Spleen (tissue), 11 donors: ENCODE measurements around the gene TTC7B. TPM values are rescaled to one million over a fixed set of nuclear protein-coding genes. Genes with fewer than 3 reads are reported as not detected.

ENCODE experiments used
- DNase-seq: peaks from one replicate; pipeline ENCODE4 v3.0.0-alpha.2; 2020
- H3K27ac ChIP-seq, 8 donors: fragments of 200-600 bp; sonication (generic) in 7 of 8; 1 replicate in 4 of 8; 2 replicates in 4 of 8; pipeline versions ENCODE4 v1.5.0 to v1.8.0; 2016 to 2021; ENCODE audit warnings: inconsistent platforms in 4 of 8, mild to moderate bottlenecking in 4 of 8, moderate library complexity in 1 of 8
- H3K27me3 ChIP-seq, 7 donors: fragments of 200-600 bp; sonication (generic) in 6 of 7; replicated peaks in 1 of 7; 1 replicate in 4 of 7; 2 replicates in 3 of 7; pipeline versions ENCODE4 v1.5.0 to v1.8.0; 2016 to 2021; ENCODE audit warnings: inconsistent platforms in 3 of 7, mild to moderate bottlenecking in 1 of 7
- H3K36me3 ChIP-seq, 6 donors: fragments of 200-600 bp; sonication (generic) in 5 of 6; 1 replicate in 4 of 6; 2 replicates in 2 of 6; pipeline versions ENCODE4 v1.5.0 to v1.8.0; 2016 to 2021; ENCODE audit warnings: inconsistent platforms in 2 of 6
- H3K4me1 ChIP-seq, 6 donors: fragments of 200-600 bp; sonication (generic) in 5 of 6; 1 replicate in 3 of 6; 2 replicates in 3 of 6; pipeline versions ENCODE4 v1.5.0 to v1.8.0; 2016 to 2021; ENCODE audit warnings: inconsistent platforms in 3 of 6
- H3K4me3 ChIP-seq, 8 donors: fragments of 200-600 bp; sonication (generic) in 7 of 8; 1 replicate in 4 of 8; 2 replicates in 4 of 8; pipeline versions ENCODE4 v1.5.0 to v1.8.0; 2016 to 2021; ENCODE audit warnings: inconsistent platforms in 4 of 8, mild to moderate bottlenecking in 4 of 8, moderate library complexity in 2 of 8
- H3K9me3 ChIP-seq, 8 donors: fragments of 200-600 bp; sonication (generic) in 7 of 8; 1 replicate in 4 of 8; 2 replicates in 4 of 8; pipeline versions ENCODE4 v1.5.0 to v1.8.0; 2016 to 2021; ENCODE audit warnings: inconsistent platforms in 4 of 8
- POLR2A ChIP-seq, 3 donors: fragments of 450-650 bp; IDR thresholded peaks; one replicate each; pipeline ENCODE4 v1.5.1; 2017; ENCODE audit warnings: antibody characterized with exemption in 3 of 3, mild to moderate bottlenecking in 1 of 3
- POLR2AphosphoS5 ChIP-seq, 3 donors: sonication (generic); formaldehyde crosslinking; IDR thresholded peaks; one replicate each; pipeline ENCODE4 v1.5.1; 2017; ENCODE audit warnings: antibody characterized with exemption in 3 of 3
- WGBS, 5 donors: extraction: QIAGEN DNeasy Blood & Tissue Kit in 3 of 5; methylation state at CpG; one replicate each; pipeline versions ENCODE4 v1.1.5 to v1.1.7; 2013 to 2018; 5-methylcytosine and 5-hydroxymethylcytosine counted together
- intact Hi-C: fragments of 100-400 bp; cut with DNase I; formaldehyde crosslinking; loops from one replicate; pipeline ENCODE4 v1.15.0; 2023; ENCODE audit warnings: low total_unique reads
- polyA plus RNA-seq, 3 donors: library from polyadenylated mRNA; stranded (reverse); fragments of 200-250 nt; gene quantifications; one replicate each; pipeline ENCODE4 v1.2.1, GENCODE V29; 2013
- total RNA-seq, 7 donors: library from RNA; depleted of rRNA in 3 of 7; stranded (reverse); fragments of >200 nt in 3 of 7; fragmentation: NEBNext Ultra II Directional in 4 of 7; extraction: Animal tissue kit (Norgen Biotek cat#: 25700) in 4 of 7; gene quantifications; one replicate each; pipeline versions ENCODE4 v1.1.0 to v1.2.1, GENCODE V29; 2016 to 2021
- TF ChIP-seq, protein P1 (sequence below), 11 experiments: fragments of 200-600 bp in 7 of 11; fragments of 450-650 bp in 4 of 11; sonication (generic) in 4 of 11; IDR thresholded peaks in 8 of 11; conservative IDR thresholded peaks in 3 of 11; 1 replicate in 7 of 11; 2 replicates in 4 of 11; pipeline versions ENCODE4 v1.4.0 to v1.8.0; 2016 to 2021; ENCODE audit warnings: antibody characterized with exemption in 11 of 11, inconsistent platforms in 4 of 11, mild to moderate bottlenecking in 1 of 11
- donor health status: healthy with polysubstance abuse.
- donor health status: DM: no; HTN: no; CAD: no; lungs with moderate emphysema.
- donor health status: DM: no; HTN: no; CAD: no.
- donor health status: Bipolar disorder and iron deficiency.
- donor health status: healthy.
- donor health status: DM: no; HTN: no; CAD: no.
- donor health status: DM: yes; HTN: yes; CAD: no.

The TTC7B gene
- total and polyA plus RNA-seq, 10 donors = 6.6 to 98.4 (median 62.6) TPM

DNA sequence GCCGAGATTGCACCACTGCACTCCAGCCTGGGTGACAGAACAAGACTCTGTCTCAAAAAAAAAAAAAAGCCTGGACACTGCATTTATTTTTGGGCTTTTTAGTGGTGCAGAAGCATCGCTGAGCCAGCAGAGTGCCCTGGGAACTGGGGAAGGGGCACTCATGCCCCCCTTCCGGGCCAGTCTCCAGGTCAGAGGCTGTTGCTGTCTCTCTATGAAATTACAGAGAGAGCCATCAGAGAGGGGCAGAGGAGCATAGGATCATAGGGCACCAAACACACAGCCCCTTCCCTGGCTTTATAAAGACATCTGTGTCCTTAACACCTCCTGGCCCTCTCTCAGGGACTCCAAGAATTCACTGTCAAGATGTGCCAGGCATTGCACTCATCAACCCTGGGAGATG is 223.6 kb downstream of the TTC7B start:
- H3K27me3 ChIP-seq = no peaks in the 10 kb centered on the region
- H3K4me1 ChIP-seq = no peaks in the 10 kb centered on the region
- H3K9me3 ChIP-seq = no peaks in the 10 kb centered on the region
- no peak for DNase-seq
- H3K4me3 ChIP-seq = no peak overlapping the region
- intact Hi-C loops = no loop called here
- H3K27ac ChIP-seq = no peak overlapping the region
- TF ChIP-seq POLR2AphosphoS5 (IDR thresholded peaks at IDR 0.05) = no peak
- TF ChIP-seq, protein P1, sequence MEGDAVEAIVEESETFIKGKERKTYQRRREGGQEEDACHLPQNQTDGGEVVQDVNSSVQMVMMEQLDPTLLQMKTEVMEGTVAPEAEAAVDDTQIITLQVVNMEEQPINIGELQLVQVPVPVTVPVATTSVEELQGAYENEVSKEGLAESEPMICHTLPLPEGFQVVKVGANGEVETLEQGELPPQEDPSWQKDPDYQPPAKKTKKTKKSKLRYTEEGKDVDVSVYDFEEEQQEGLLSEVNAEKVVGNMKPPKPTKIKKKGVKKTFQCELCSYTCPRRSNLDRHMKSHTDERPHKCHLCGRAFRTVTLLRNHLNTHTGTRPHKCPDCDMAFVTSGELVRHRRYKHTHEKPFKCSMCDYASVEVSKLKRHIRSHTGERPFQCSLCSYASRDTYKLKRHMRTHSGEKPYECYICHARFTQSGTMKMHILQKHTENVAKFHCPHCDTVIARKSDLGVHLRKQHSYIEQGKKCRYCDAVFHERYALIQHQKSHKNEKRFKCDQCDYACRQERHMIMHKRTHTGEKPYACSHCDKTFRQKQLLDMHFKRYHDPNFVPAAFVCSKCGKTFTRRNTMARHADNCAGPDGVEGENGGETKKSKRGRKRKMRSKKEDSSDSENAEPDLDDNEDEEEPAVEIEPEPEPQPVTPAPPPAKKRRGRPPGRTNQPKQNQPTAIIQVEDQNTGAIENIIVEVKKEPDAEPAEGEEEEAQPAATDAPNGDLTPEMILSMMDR (IDR thresholded peaks at IDR 0.05 in 8 of 11, conservative IDR thresholded peaks at IDR 0.05 in 3 of 11) = no peak
- TF ChIP-seq POLR2A (IDR thresholded peaks at IDR 0.05) = no peak
- peaks cover 0 to 49% (median 8%) of the 10 kb centered on the region in 6 donors for H3K36me3 ChIP-seq
- WGBS, 5 donors = 88 to 98% (median 96%) methylated on average over 2 to 3 of the region's 3 CpGs

DNA sequence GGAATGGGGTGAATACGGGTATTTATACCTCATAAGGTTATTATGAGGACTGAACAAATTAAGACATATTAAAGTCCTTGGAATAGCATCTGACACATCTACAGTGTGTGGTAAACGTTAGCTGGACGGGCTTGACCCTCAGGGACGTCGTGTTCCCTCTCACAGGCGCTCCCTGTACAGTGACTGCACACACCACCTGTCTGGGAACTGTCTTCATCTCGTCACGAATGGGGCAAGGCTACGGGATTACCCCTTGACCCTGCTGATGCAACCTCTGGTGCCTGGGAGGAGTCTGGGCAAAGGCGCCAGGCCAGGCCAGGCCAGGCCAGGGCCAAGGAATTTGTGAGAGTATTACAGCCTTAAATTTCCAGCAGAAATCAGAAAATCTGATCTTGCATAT is 228.3 kb downstream of the TTC7B start:
- no peak overlapping the region for H3K4me3 ChIP-seq
- H3K36me3 ChIP-seq = peaks cover 0 to 66% (median 8%) of the 10 kb centered on the region in 6 donors
- H3K27ac ChIP-seq = no peak overlapping the region
- H3K27me3 ChIP-seq = no peaks in the 10 kb centered on the region
- no peak for TF ChIP-seq POLR2AphosphoS5 (IDR thresholded peaks at IDR 0.05)
- TF ChIP-seq POLR2A (IDR thresholded peaks at IDR 0.05) = no peak
- TF ChIP-seq, protein P1 (IDR thresholded peaks at IDR 0.05 in 8 of 11, conservative IDR thresholded peaks at IDR 0.05 in 3 of 11) = no peak
- intact Hi-C loops = no loop called here
- WGBS, 5 donors = 87 to 92% (median 91%) methylated on average over 10 of the region's 10 CpGs
- no peak for DNase-seq
- peaks cover 0 to 1% (median 0%) of the 10 kb centered on the region in 6 donors for H3K4me1 ChIP-seq
- no peaks in the 10 kb centered on the region for H3K9me3 ChIP-seq

DNA sequence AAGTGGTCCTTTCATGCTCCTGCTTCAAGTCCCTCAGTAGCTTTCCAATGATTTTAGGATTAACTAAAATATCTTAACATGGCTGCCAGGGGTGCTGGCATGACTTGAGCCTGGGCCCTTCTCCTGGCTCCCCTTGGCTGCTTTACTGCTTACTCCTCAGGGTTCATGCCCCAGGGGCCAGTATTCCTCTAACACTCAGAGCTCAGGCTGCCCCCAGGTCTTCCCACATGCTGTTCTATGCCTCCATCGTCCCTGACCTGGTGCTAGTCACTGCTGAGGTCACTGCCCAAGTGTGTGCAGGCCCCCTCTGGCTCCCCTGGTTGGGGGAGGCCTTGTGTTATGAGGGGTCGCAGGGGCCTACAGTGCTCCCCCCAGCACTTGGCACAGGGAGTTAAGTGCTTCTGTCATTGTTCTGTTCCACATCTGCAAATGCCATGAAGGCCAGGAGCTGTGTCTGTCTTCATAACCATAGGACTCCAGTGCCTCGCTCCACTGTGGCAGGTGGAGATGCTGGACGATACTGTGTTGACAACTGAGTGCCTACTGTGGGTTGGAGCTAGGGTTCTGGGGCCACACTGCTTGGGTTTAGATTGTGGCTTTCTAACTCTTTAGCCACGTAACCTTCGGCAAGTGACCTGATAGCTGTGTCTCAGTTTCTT is 228.8 kb downstream of the TTC7B start:
- Histone ChIP-seq H3K4me1 (peaks cover 0 to 4% (median 0%) of the 10 kb centered on the region in 6 donors), H3K27ac (no peak overlapping the region), H3K36me3 (peaks cover 0 to 60% (median 8%) of the 10 kb centered on the region in 6 donors), H3K4me3 (no peak overlapping the region), H3K9me3 (no peaks in the 10 kb centered on the region), H3K27me3 (no peaks in the 10 kb centered on the region)
- no peak for TF ChIP-seq POLR2A (IDR thresholded peaks at IDR 0.05)
- TF ChIP-seq POLR2AphosphoS5 (IDR thresholded peaks at IDR 0.05) = no peak
- TF ChIP-seq, protein P1 (IDR thresholded peaks at IDR 0.05 in 8 of 11, conservative IDR thresholded peaks at IDR 0.05 in 3 of 11) = no peak
- no peak for DNase-seq
- 90 to 96% (median 93%) methylated on average over 4 to 6 of the region's 6 CpGs for WGBS, 5 donors
- intact Hi-C loops = no loop called here

DNA sequence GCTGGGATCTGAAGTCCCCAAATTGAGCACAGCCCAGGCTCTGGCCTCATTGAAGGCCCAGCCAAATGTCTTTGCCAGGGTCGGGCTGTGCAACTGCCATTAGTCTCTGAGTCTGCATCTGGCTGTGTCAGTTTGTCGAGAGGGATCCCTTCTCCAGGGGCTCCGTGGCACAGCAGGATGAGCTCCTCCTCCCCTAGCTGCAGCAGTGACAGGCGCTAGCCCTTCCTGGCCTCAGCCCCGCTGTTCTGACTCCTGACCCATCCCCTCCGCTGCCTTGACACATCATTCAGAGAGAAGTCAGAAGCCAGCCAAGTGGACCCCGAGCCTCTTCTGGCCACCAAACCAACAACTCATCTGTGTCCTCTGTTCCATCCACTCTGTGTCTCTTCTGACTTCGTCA is 231.1 kb downstream of the TTC7B start:
- intact Hi-C loops = no loop called here
- TF ChIP-seq POLR2AphosphoS5 (IDR thresholded peaks at IDR 0.05) (no peak), POLR2A (IDR thresholded peaks at IDR 0.05) (no peak)
- TF ChIP-seq, protein P1 (IDR thresholded peaks at IDR 0.05 in 8 of 11, conservative IDR thresholded peaks at IDR 0.05 in 3 of 11) = no peak
- Histone ChIP-seq H3K4me3 (no peak overlapping the region), H3K4me1 (peaks cover 0 to 22% (median 7%) of the 10 kb centered on the region in 6 donors), H3K36me3 (peaks cover 0 to 49% (median 3%) of the 10 kb centered on the region in 6 donors), H3K27me3 (no peaks in the 10 kb centered on the region), H3K27ac (no peak overlapping the region), H3K9me3 (no peaks in the 10 kb centered on the region)
- DNase-seq = no peak
- WGBS, 5 donors = 78 to 98% (median 88%) methylated on average over 5 to 8 of the region's 8 CpGs
